T-helper 22 cell (primary cell): Measurements from ENCODE around the gene RELT.

ENCODE experiments used
- DNase-seq: peaks from one replicate; pipeline ENCODE4 v3.0.0-alpha.2; 2020; ENCODE audit warnings: low read depth

RELT gene

GRCh38 chr11:73348838-73349237, 27.4 kb upstream of the RELT start:
- no peak for DNase-seq

- no peak for DNase-seq
These were observed 26.6 kb upstream of the RELT start for GRCh38 chr11:73349633-73350032.

GRCh38 chr11:73350908-73351636, 25.1 kb upstream of the RELT start:
- DNase-seq, result peak; percentile 25

- no peak for DNase-seq
These were observed 22.8 kb upstream of the RELT start for GRCh38 chr11:73353422-73353821.

- DNase-seq, result no peak
These were observed 21.1 kb upstream of the RELT start for GRCh38 chr11:73355109-73355508.

- no peak for DNase-seq
These were observed 19.0 kb upstream of the RELT start for GRCh38 chr11:73356979-73357860.

- no peak for DNase-seq
These were observed 18.1 kb upstream of the RELT start for GRCh38 chr11:73358071-73358470.

GRCh38 chr11:73359341-73359740, 16.9 kb upstream of the RELT start:
- no peak for DNase-seq

- DNase-seq, result no peak
These were observed 16.1 kb upstream of the RELT start for GRCh38 chr11:73359930-73360742.

GRCh38 chr11:73360743-73361369, 15.3 kb upstream of the RELT start:
- DNase-seq, result no peak

GRCh38 chr11:73361953-73362776, 14.0 kb upstream of the RELT start:
- no peak for DNase-seq

- DNase-seq, result no peak
These were observed 13.1 kb upstream of the RELT start for GRCh38 chr11:73363147-73363546.

- no peak for DNase-seq
These were observed 10.6 kb upstream of the RELT start for GRCh38 chr11:73365352-73366264.

- DNase-seq, result no peak
These were observed 10.0 kb upstream of the RELT start for GRCh38 chr11:73366265-73366610.

- no peak for DNase-seq
These were observed 9.2 kb upstream of the RELT start for GRCh38 chr11:73366953-73367352.

- no peak for DNase-seq
These were observed 8.6 kb upstream of the RELT start for GRCh38 chr11:73367482-73368024.

GRCh38 chr11:73372375-73372993, 3.7 kb upstream of the RELT start:
- no peak for DNase-seq

GRCh38 chr11:73374151-73374550, 2.0 kb upstream of the RELT start:
- DNase-seq, result no peak

- no peak for DNase-seq
These were observed 404 bp upstream of the RELT start for GRCh38 chr11:73375830-73376159.
